Hematopoietic multipotent progenitor cell treated with erythropoietin and hydrocortisone succinate and interleukin-3 and kit ligand, for 8 days (in vitro differentiated cells): ENCODE results near the gene HDAC8.
"Not testable (repeated sequence)": the region's sequence is repeated elsewhere in the genome, so short reads cannot be mapped to it uniquely, and the experiment has no call there.

Source experiments
- DNase-seq: peaks from one replicate; pipeline ENCODE4 v3.0.0-alpha.2; 2015

The HDAC8 gene

GRCh38 chrX:72526534-72527508, 45.8 kb downstream of the HDAC8 start:
- peak; percentile 79 for DNase-seq

GRCh38 chrX:72498782-72499181, 73.9 kb downstream of the HDAC8 start:
- DNase-seq: no peak

- no peak for DNase-seq
Observed at GRCh38 chrX:72495046-72495445, 77.6 kb downstream of the HDAC8 start.

GRCh38 chrX:72492499-72492898, 80.1 kb downstream of the HDAC8 start:
- DNase-seq: no peak

- DNase-seq: not testable (repeated sequence)
Observed at GRCh38 chrX:72490221-72490620, 82.4 kb downstream of the HDAC8 start.

GRCh38 chrX:72487661-72488060, 85.0 kb downstream of the HDAC8 start:
- no peak for DNase-seq

GRCh38 chrX:72479324-72480274, 93.0 kb downstream of the HDAC8 start:
- DNase-seq: no peak

- DNase-seq: no peak
Observed at GRCh38 chrX:72478853-72479252, 93.8 kb downstream of the HDAC8 start.

GRCh38 chrX:72478351-72478750, 94.3 kb downstream of the HDAC8 start:
- no peak for DNase-seq

GRCh38 chrX:72477781-72478181, 94.9 kb downstream of the HDAC8 start:
- no peak for DNase-seq

- DNase-seq: no peak
Observed at GRCh38 chrX:72477376-72477775, 95.3 kb downstream of the HDAC8 start.

- no peak for DNase-seq
Observed at GRCh38 chrX:72475952-72476668, 96.5 kb downstream of the HDAC8 start.

GRCh38 chrX:72475338-72475737, 97.3 kb downstream of the HDAC8 start:
- DNase-seq: no peak

GRCh38 chrX:72470532-72471223, 102.0 kb downstream of the HDAC8 start:
- peak; percentile 84 for DNase-seq

GRCh38 chrX:72470117-72470516, 102.5 kb downstream of the HDAC8 start:
- no peak for DNase-seq

- no peak for DNase-seq
Observed at GRCh38 chrX:72468607-72469006, 104.0 kb downstream of the HDAC8 start.

GRCh38 chrX:72467135-72467534, 105.5 kb downstream of the HDAC8 start:
- no peak for DNase-seq

- DNase-seq: no peak
Observed at GRCh38 chrX:72466493-72466892, 106.2 kb downstream of the HDAC8 start.

GRCh38 chrX:72465889-72466288, 106.8 kb downstream of the HDAC8 start:
- peak; percentile 86 for DNase-seq

GRCh38 chrX:72461766-72462165, 110.9 kb downstream of the HDAC8 start:
- no peak for DNase-seq

GRCh38 chrX:72461288-72461687, 111.4 kb downstream of the HDAC8 start:
- DNase-seq: no peak

GRCh38 chrX:72460715-72461114, 111.9 kb downstream of the HDAC8 start:
- DNase-seq: no peak
